ENCODE data around the gene SPHKAP.

The SPHKAP gene

DNA sequence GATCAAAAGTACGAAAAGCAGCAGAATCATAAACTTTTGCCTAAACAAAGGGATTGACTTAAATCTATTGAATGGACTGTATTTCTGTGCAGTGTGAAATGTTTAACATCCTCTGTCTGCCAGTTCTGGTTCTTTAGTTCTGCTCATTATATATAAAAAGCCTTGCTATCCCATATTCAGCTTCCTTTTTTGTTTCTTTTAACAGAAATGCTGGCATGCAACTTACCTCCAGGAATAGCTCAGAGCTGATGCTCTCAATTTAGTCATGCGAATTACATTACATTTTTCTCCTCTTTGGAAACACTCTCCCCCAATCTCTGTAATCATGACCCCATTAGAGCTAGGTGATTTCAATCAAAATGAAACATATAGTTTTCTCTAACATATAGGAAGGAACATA lies 73.6 kb downstream of the SPHKAP start:
- no peak for TF ChIP-seq CTCF (IDR thresholded peaks at IDR 0.05)
- intact Hi-C loops (cut with DNase I; ENCODE audit: low total_unique reads) = no loop called here
- H3K27me3 ChIP-seq = no peaks in the 10 kb centered on the region
- no peaks in the 10 kb centered on the region for H3K9me3 ChIP-seq
- no peaks in the 10 kb centered on the region for H3K4me1 ChIP-seq
- no peak for DNase-seq
- H3K27ac ChIP-seq = no peak overlapping the region
- no peaks in the 10 kb centered on the region for H3K36me3 ChIP-seq
- H3K4me3 ChIP-seq = no peak overlapping the region

- H3K4me1 ChIP-seq = no peaks in the 10 kb centered on the region
- DNase-seq = no peak
- H3K27me3 ChIP-seq = no peaks in the 10 kb centered on the region
- no peak for TF ChIP-seq CTCF (IDR thresholded peaks at IDR 0.05)
- H3K9me3 ChIP-seq = no peaks in the 10 kb centered on the region
- intact Hi-C loops (cut with DNase I; ENCODE audit: low total_unique reads) = no loop called here
- no peaks in the 10 kb centered on the region for H3K36me3 ChIP-seq
- H3K4me3 ChIP-seq = no peak overlapping the region
- no peak overlapping the region for H3K27ac ChIP-seq
Measured at GRCh38 chr2:228105526-228106250, 75.8 kb downstream of the SPHKAP start.

DNA sequence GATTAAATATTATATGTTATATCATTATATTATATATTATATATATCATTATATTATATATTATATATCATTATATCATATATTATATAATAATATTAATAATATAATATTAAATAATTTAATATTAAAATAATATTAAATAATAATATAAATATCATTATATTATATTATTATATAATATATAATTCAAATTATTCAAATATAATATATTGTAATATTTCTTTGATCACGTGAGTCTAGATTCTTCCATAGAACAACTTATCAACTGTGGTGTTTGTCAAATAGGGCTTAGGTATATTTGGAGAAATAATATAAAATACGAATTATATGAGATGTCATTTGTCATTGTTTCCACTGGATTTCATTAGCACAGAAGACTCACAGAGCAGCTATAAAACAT lies 77.3 kb downstream of the SPHKAP start:
- TF ChIP-seq CTCF (IDR thresholded peaks at IDR 0.05) = no peak
- intact Hi-C loops (cut with DNase I; ENCODE audit: low total_unique reads) = no loop called here
- H3K4me3 ChIP-seq = no peak overlapping the region
- H3K36me3 ChIP-seq = no peaks in the 10 kb centered on the region
- no peaks in the 10 kb centered on the region for H3K9me3 ChIP-seq
- no peaks in the 10 kb centered on the region for H3K27me3 ChIP-seq
- no peak for DNase-seq
- no peak overlapping the region for H3K27ac ChIP-seq
- no peaks in the 10 kb centered on the region for H3K4me1 ChIP-seq

- intact Hi-C loops (cut with DNase I; ENCODE audit: low total_unique reads) = no loop called here
- TF ChIP-seq CTCF (IDR thresholded peaks at IDR 0.05) = no peak
- DNase-seq = no peak
- no peak overlapping the region for H3K27ac ChIP-seq
- H3K27me3 ChIP-seq = no peaks in the 10 kb centered on the region
- H3K36me3 ChIP-seq = no peaks in the 10 kb centered on the region
- peaks cover 0 to 5% (median 0%) of the 10 kb centered on the region in 3 donors for H3K9me3 ChIP-seq
- no peaks in the 10 kb centered on the region for H3K4me1 ChIP-seq
- no peak overlapping the region for H3K4me3 ChIP-seq
Measured at GRCh38 chr2:228103379-228103778, 78.1 kb downstream of the SPHKAP start.

- Histone ChIP-seq H3K27ac (no peak overlapping the region), H3K27me3 (no peaks in the 10 kb centered on the region), H3K4me3 (no peak overlapping the region), H3K9me3 (peaks cover 0 to 5% (median 0%) of the 10 kb centered on the region in 3 donors), H3K4me1 (no peaks in the 10 kb centered on the region), H3K36me3 (no peaks in the 10 kb centered on the region)
- intact Hi-C loops (cut with DNase I; ENCODE audit: low total_unique reads) = no loop called here
- DNase-seq = no peak
- no peak for TF ChIP-seq CTCF (IDR thresholded peaks at IDR 0.05)
Measured at GRCh38 chr2:228102949-228103348, 78.5 kb downstream of the SPHKAP start.

Measured in tibial artery (tissue), 4 donors.